WTC11 (cell line): ENCODE results near the gene SAMD4A.

Experiments
- AR ChIP-seq: fragments of 250-450 bp; sonication (Bioruptor Pico); IDR thresholded peaks from 2 replicates; pipeline ENCODE4 v1.9.0; 2021; ENCODE audit warnings: mild to moderate bottlenecking
- ATF1 ChIP-seq: sonication (generic); formaldehyde crosslinking; IDR thresholded peaks from 2 replicates; pipeline ENCODE4 v1.8.1; 2023; ENCODE audit warnings: mild to moderate bottlenecking, moderate library complexity, missing genetic modification reagents
- ATF3 ChIP-seq: sonication (generic); formaldehyde crosslinking; conservative IDR thresholded peaks from 2 replicates; pipeline ENCODE4 v1.8.1; 2022; ENCODE audit warnings: mild to moderate bottlenecking, missing genetic modification reagents
- CREB1 ChIP-seq: sonication (generic); formaldehyde crosslinking; IDR thresholded peaks from 2 replicates; pipeline ENCODE4 v1.8.0; 2023; ENCODE audit warnings: mild to moderate bottlenecking, missing genetic modification reagents
- CTCF ChIP-seq: fragments of 200-600 bp; IDR thresholded peaks from 2 replicates; pipeline ENCODE4 v1.8.0; 2022; ENCODE audit warnings: antibody characterized with exemption
- ETV6 ChIP-seq: sonication (generic); formaldehyde crosslinking; IDR thresholded peaks from 2 replicates; pipeline ENCODE4 v1.8.1; 2022; ENCODE audit warnings: mild to moderate bottlenecking, missing genetic modification reagents
- FOXP4 ChIP-seq: sonication (generic); formaldehyde crosslinking; IDR thresholded peaks from 2 replicates; pipeline ENCODE4 v1.8.0; 2022; ENCODE audit warnings: mild to moderate bottlenecking, missing genetic modification reagents
- HMGA2 ChIP-seq: fragments of 250-450 bp; sonication (Bioruptor Pico); IDR thresholded peaks from 2 replicates; pipeline ENCODE4 v1.4.0; 2021; ENCODE audit warnings: mild to moderate bottlenecking, moderate library complexity
- NR2C2 ChIP-seq: sonication (generic); formaldehyde crosslinking; IDR thresholded peaks from 2 replicates; pipeline ENCODE4 v1.8.0; 2022; ENCODE audit warnings: mild to moderate bottlenecking, missing genetic modification reagents
- RELA ChIP-seq: sonication (generic); formaldehyde crosslinking; IDR thresholded peaks from 2 replicates; pipeline ENCODE4 v1.8.1; 2022; ENCODE audit warnings: missing genetic modification reagents, mild to moderate bottlenecking, borderline replicate concordance
- TP53 ChIP-seq: sonication (generic); formaldehyde crosslinking; IDR thresholded peaks from 2 replicates; pipeline ENCODE4 v1.8.1; 2023; ENCODE audit warnings: mild to moderate bottlenecking, missing genetic modification reagents
- TF ChIP-seq, protein P1 (sequence below): sonication (generic); formaldehyde crosslinking; IDR thresholded peaks from 2 replicates; pipeline ENCODE4 v1.8.1; 2022; ENCODE audit warnings: mild to moderate bottlenecking, missing genetic modification reagents, moderate library complexity, borderline replicate concordance
- TF ChIP-seq, protein P2 (sequence below): sonication (generic); formaldehyde crosslinking; IDR thresholded peaks from 2 replicates; pipeline ENCODE4 v1.8.1; 2023; ENCODE audit warnings: mild to moderate bottlenecking, missing genetic modification reagents, moderate library complexity
- TF ChIP-seq, protein P3 (sequence below): sonication (generic); formaldehyde crosslinking; IDR thresholded peaks from 2 replicates; pipeline ENCODE4 v1.8.1; 2022; ENCODE audit warnings: low read depth, missing genetic modification reagents, borderline replicate concordance

- TF ChIP-seq CTCF (no peak), AR (CRISPR knock-in tag) (no peak), NR2C2 (no peak), ATF1 (CRISPR knock-in tag) (no peak), RELA (no peak), ATF3 (CRISPR knock-in tag) (no peak), ETV6 (CRISPR knock-in tag) (no peak), HMGA2 (CRISPR knock-in tag) (no peak), FOXP4 (CRISPR knock-in tag) (no peak), CREB1 (CRISPR knock-in tag) (no peak), TP53 (CRISPR knock-in tag) (no peak)
- TF ChIP-seq, protein P1, sequence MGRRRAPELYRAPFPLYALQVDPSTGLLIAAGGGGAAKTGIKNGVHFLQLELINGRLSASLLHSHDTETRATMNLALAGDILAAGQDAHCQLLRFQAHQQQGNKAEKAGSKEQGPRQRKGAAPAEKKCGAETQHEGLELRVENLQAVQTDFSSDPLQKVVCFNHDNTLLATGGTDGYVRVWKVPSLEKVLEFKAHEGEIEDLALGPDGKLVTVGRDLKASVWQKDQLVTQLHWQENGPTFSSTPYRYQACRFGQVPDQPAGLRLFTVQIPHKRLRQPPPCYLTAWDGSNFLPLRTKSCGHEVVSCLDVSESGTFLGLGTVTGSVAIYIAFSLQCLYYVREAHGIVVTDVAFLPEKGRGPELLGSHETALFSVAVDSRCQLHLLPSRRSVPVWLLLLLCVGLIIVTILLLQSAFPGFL (CRISPR knock-in tag), result no peak
- TF ChIP-seq, protein P2, sequence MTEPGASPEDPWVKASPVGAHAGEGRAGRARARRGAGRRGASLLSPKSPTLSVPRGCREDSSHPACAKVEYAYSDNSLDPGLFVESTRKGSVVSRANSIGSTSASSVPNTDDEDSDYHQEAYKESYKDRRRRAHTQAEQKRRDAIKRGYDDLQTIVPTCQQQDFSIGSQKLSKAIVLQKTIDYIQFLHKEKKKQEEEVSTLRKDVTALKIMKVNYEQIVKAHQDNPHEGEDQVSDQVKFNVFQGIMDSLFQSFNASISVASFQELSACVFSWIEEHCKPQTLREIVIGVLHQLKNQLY, result no peak
- TF ChIP-seq, protein P3, sequence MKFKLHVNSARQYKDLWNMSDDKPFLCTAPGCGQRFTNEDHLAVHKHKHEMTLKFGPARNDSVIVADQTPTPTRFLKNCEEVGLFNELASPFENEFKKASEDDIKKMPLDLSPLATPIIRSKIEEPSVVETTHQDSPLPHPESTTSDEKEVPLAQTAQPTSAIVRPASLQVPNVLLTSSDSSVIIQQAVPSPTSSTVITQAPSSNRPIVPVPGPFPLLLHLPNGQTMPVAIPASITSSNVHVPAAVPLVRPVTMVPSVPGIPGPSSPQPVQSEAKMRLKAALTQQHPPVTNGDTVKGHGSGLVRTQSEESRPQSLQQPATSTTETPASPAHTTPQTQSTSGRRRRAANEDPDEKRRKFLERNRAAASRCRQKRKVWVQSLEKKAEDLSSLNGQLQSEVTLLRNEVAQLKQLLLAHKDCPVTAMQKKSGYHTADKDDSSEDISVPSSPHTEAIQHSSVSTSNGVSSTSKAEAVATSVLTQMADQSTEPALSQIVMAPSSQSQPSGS (CRISPR knock-in tag), result no peak
Observed at GRCh38 chr14:54712465-54713200, 145.7 kb downstream of the SAMD4A start.
